NOMO-1 treated with dmso at 0.1 percent for 144 hours (cell line): Measurements from ENCODE around the gene YIPF3.
A peak's percentile ranks its signal among the peaks of the same experiment; 100 is the strongest.
"Not testable (repeated sequence)": the region's sequence is repeated elsewhere in the genome, so short reads cannot be mapped to it uniquely, and the experiment has no call there.

Experiments used
- DNase-seq: peaks from one replicate; lab custom pipeline; 2025; ENCODE audit not compliant: unreplicated experiment; lab: John Stamatoyannopoulos, UW

The YIPF3 gene

DNA sequence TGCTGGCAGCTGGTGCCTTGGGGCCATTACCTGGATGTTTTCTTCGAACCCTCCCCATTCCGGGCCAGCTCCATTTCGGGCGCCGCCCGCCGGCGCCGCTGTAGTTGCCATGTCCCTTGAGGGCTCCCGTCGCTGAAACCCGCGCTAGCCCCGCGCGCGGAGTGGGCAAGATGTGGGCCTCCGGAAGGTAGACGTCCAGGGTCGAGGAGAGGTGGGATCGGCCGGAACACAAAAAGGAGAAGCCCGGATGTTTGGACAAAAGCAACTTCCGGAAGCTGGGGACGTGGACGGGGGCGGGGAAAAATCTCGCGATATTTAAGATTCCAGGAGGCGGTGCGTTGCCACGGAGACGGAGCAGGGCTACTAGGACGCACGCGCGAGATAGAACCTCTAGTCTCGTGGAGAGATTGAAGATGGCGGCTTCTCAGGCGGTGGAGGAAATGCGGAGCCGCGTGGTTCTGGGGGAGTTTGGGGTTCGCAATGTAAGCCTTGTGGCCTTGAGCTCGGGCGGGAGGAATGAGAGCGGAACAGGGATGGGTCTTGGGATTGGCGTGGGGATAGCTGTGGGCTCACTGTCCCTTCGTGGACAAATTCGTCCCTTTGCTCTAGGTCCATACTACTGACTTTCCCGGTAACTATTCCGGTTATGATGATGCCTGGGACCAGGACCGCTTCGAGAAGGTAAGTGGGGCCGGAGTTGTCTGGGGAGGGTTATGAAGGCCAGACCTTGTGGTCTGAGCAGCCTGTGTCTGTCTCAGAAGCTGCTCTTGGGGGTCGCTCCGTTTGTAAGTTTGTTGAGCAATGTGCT is at the start of gene YIPF3, which contains the start of gene POLR1C:
TSS of gene YIPF3 (minus strand) at position 230 of the 808 bp plus-strand sequence. CDS start at position 111, 119 bp downstream.
TSS of gene POLR1C (plus strand) at position 393 of the 808 bp plus-strand sequence. CDS start at position 414, 21 bp downstream.
- DNase-seq = peak; percentile 98

DNA sequence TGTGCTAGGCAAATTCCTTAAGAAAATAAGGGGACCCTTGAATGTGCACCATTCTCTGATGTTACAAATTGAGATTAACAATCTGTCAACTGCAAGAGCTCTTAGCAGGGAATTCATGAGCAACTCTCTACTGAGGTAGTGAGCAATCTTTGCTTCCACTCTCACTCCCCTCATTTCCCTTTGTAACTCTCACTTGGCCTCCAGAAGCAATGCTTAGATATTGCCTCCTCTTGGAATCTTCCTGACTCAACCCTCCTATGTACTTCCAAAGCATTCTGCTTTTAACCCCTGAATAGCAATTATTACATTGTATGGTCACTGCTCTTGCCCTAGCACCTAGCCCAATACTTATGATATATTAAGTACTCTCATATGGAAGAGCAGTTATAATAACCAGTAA is 42.6 kb upstream of the YIPF3 start:
- DNase-seq = no peak

DNA sequence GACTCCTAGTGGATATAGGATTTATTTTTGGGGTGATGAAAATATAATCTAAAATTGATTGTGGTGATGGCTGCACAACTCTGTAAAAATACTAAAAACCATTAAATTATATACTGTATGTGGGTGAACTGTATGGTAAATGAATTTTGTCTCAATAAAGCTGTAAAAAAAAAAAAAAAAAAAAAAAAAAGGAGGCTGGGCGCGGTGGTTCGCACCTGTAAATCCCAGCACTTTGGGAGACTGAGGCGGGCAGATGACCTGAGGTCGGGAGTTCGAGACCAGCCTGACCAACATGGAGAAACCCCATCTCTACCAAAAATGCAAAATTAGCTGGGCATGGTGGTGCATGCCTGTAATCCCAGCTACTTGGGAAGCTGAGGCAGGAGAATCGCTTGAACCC is 40.9 kb upstream of the YIPF3 start:
- not testable (repeated sequence) for DNase-seq

DNA sequence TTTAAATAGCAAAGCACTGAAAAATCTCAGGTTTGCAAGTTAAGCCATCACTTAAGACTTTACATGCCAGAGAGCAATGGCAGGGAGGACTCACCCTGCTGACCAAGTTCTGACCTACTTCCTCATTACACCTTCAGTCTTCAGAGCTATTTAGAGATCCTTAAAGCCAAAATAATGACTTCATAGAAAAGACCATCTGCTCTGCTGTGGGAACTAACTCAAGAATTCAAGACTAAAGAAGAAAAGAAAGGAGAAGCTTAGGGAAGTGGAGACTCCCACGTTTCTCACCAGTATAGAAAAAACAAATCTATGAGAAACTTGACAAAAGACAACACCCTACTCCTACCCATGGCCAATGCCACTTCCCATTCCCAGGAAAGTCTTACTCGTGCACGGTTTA is 30.5 kb upstream of the YIPF3 start:
- no peak for DNase-seq

DNA sequence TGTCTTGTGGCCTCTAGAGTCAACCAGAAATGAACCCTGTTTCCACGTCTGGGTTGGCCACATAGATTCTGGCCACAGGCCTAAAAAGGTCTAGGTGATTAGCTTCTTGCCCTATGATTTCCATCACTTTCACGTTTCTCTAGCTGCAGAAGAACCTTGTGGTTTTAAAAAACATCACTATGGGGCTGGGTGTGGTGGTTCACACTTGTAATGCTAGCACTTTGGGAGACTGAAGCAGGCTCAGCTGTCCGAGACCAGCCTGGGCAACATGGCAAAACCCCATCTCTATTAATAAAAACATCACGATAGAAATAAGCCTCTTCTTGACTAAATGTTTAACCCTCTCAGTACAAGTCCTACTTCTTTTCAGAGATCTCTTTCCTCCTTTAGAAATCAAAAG is 27.7 kb upstream of the YIPF3 start:
- no peak for DNase-seq

DNA sequence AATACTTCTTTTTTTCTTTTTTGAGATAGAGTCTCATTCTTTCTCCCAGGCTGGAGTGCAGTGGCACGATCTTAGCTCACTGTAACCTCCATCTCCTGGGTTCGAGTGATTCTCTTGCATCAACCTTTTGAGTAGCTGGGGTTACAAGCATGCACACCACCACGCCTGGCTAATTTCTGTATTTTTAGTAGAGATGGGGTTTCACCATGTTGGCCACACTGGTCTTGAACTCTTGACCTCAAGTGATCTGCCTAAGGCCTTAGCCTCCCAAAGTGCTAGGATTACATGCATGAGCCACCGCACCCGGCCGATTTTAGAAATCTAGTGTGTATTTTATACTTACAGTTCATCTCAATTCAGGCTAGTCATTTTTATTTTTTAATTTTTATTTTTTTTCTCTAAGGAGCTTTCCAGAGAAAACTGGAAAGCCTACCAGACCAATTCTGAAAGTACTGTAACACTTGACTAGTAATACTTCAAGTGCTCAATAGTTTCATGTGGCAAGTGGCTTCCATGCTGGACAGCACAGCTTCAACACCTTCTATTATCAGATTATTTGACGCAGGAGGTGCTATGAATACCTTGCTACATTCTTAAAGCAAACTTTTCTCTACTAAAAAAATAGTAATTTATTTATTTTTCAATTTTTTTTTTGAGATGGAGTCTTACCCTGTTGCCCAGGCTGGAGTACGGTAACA is 25.2 kb upstream of the YIPF3 start:
- DNase-seq = no peak

DNA sequence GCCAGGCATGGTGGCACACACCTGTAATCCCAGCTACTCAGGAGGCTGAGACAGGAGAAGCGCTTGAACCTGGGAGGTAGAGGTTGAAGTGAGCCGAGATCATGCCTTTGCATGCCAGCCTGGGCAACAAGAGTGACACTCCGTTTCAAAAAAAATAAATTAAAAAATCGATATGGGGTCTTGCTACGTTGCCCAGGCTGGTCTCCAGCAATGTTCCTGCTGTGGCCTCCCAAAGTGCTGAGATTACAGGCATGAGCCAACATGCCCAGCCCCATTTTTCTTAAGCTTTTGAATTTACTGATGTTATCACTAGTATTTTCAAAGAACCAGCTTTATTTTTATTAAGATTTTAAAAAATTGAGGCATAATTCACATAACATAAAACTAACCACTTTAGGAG is 23.8 kb upstream of the YIPF3 start:
- no peak for DNase-seq

DNA sequence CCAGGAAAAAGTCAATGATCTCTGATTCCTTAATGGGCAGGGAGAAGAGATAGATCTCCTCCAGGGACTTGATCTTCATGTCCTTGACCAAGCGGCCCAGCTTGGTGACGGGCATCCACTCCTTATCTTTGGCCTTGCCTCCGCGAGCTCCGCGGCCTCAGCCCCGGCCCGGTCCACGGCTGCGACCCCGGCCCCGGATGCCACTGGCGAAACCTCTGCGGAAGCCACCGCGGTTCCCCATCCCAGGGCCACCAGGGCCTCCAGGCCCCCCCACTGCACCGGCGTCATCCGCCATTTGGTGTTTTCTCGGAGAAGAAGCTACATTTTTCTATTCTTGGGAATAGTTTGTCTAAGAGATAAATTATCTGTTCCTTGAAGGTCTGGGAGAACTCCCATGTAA is 22.7 kb upstream of the YIPF3 start:
- not testable (repeated sequence) for DNase-seq

DNA sequence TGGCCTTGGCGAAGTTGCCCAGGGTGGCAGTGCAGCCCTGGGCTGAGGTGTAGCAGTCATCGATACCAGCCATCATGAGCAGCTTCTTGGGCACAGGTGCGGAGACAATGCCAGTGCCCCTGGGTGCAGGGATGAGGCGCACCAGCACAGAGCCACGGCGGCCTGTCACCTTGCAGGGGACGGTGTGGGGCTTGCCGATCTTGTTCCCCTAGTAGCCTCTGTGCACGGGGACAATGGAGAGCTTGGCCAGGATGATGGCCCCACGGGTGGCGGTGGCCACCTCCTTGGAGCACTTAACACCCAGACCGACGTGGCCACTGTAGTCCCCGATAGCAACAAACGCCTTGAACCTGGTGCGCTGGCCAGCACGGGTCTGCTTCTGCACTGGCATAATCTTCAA is 22.3 kb upstream of the YIPF3 start:
- not testable (repeated sequence) for DNase-seq

DNA sequence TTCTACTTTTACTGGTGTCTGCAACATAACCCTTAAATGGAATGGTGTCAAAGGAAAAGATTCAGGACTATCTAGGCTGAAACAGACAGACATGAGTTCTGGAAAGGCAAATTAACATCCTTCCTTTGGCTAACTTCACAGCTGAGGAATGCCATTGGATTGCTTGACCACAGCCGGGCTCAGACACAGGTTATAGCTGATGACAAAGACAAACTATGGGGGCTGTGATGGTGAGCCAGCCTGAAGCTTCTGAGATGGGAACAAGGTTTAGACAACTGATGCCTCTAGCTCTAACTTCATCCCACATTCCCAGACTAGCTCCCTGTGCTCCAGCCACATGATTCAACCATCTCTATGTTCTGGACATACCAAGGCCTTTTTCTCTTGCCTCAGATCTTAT is 15.5 kb upstream of the YIPF3 start:
- no peak for DNase-seq

DNA sequence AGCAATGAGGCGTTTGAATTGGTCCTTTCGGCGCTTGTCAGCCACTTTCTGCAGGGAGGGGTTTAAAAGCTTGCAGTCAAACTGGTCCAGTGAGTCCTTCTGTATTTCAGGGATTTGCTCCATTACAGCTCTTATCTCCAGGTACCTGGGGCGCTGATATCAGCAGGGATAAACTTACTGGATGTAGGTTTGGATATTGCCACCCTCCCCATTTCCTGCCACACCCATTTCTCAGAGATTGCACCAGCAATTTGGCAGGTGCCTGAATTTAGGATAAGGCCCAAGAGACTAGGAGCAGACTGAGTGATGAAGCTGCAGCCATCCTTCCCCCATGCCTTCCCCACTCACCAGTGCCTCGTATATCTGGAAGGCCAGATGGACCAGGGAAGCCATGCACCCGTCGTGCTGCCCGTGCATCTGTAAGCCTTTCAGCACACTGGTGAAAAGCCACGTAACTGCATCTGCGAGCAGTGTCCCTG is 7.8 kb upstream of the YIPF3 start:
- DNase-seq = no peak

DNA sequence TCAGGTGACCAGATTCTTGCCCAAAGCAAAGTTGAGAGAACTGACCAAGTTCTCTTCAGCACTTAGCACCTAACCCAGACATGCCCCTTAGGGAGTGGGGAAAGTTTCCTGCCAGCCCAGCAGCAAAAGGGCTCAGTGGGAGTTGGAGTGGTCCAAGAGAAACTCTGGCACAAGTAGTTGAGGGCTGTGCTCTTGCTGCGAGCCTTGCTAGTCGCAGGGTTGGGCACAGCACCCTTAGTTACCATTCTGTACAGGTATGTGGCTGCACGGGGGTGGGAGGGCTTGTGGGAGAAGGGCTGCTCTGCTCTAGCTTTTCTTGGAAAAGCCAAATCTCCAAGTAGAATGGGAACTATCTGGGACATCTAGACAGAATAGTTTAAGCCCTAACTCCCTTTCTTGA is 6.6 kb upstream of the YIPF3 start:
- no peak for DNase-seq

DNA sequence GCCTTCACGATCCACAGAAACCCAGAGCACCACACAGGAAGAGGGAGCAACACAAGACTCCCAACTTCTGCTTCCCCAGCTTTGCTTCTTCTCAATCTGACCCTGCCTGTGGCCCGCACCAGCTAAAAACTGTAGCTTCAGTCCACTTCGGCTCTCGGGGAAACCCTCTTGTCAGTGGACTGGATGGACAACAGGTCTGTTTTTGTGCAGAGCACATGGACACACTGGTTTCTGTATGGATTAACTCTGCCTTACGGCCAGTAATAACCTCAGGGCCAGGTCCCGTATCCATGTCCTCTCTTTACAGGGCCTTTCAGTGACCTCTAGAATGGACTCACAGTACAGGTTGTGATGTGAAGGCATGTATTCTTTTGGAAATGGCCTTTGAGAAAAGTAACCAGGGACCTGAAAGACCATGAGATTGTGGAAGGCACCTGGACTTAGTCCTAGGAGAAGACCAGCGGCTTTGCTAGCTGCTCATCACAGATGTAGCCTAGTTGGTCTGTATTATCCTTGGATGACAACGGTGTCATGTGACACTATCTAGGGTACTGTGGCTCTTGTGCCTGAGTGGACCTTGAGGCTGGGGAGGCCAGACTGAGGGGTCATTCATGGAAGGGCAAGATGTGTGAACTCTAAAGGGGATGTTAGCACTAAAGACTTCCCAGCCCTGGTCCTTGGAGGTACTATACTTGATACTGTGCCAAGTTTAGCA is 6.0 kb upstream of the YIPF3 start:
- no peak for DNase-seq

DNA sequence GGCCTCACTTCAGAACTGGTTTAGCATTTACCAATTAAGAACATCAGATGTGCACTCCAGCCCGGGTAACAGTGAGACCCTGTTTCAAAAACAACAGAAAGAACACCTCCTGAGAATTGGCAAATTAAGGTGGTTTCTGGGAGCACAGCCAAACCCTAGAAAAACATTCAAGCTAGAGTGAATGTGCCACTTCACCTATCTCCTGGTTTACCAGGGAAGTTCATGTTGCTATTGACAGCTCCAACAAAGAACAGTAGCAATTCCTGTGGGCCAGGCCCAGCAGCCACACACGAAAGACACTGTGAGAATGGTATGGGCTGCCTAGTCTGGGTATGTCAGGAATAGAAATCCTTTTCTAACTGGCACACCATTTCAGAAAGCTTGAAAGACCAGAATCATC is 5.1 kb upstream of the YIPF3 start:
- DNase-seq = no peak

DNA sequence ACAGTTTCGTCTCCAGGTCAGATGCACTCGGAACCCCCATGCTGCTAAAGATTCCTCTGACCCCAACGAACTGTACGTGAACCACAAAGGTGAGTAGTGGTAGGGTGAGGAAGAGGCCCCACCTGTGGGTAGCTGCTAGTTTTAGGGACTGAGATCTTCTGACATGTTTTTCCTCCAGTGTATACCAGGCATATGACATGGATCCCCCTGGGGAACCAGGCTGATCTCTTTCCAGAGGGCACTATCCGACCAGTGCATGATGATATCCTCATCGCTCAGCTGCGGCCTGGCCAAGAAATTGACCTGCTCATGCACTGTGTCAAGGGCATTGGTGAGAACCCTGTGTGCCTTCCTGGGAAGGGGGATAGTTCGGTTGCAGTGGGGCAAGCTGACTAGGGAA is 3.4 kb upstream of the YIPF3 start:
- no peak for DNase-seq

DNA sequence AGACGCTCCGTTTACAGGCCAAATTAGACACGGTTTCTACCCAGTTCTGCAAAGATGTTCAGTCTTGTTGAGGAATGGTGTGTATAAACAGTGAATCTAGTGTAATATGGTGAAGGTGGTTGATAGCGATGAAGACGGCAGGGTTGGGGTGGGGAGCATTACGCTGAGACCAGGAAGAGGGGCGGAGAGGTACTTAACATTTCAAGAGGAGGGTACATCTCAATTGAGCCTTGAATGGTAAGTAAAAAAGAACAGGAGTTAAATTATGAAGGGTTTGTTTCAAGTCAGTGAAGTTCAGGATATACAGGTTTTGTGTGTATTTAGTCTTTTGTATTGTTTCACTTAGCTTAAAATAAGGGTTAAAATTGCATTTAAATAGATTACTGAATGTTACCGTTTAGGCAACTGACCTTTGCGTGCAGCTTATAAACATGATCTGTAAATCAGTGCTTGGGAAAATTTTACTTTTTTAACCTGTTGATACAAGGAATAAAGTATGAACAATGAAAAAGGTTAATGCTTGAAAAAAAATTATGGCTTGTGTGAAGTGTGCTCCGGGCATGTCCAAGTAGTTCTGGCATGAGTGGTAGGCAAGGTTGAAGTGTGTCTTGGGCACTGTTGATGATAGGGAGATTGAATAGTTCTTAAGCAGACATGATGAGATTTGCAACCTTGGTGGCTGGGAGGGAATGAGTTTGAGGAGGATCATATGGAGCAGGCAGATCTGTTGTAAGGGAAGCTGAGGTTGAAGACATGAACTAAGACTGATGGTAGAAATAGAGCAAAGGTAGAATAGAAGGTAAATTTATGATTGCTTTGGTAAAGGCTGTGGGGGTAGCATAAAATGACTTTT is 1.0 kb upstream of the YIPF3 start:
- no peak for DNase-seq

DNA sequence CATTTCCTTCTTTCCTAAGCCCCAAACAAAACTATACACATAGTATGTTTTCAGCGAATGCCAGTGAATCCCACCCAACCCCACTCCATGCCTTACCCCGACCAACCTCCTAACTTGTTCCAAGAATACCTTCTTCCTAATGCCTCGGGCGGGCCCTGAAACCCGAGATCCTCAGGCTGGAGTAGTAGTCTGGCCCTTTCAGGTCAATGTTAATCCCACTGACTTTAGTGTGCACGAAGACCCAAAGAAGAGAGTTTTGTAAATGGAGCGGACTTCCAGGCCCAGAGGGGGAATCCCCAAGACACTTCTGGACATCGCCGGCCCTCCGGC is 394 bp downstream of the YIPF3 start:
- no peak for DNase-seq

DNA sequence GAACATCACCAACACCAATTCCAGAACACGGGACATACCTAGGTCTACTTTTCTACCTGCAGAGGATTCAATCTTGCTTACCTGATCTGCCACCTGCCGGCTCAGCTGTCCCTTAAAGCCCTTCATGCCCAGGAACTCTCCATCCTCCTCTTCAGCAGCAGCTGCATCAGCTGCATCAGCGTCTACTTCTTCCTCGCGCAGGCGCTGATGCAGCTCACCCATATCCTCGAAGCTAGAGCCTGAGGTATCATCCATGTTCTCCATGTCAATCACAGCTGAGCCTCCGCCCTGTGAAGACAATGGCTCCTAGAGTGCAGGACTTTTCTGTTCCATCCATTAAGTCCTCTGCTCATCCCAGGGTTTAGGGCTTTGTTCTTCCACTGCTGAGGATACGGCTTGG is 918 bp downstream of the YIPF3 start:
- DNase-seq = no peak

DNA sequence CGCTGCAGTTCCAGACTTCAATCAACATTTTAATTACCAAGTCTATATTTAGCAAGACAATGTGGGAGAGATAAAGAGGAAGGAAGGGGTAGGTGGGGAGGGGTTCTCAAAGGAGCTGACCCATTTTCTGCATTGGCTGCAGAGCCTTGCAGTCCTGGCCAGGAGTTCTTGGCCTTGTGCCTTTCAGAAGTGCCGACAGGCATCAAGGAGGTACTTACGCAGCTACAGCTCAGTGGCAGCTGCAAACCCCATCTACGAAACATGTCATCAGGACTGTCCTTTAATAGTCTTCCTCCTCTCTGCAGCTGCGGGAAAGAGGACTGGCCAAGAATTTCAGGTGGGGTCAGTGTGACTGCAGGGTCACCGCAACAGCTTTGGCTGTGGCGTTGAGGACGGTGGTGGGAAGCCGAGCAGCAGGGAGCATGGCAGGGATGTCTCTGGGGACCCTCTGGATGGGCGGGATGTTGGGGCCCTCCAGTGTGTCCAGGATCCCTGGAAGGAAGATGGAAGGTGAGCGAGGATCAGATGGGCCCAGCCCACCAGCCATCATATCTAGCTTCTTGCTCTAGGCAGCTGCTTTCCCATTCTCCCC is 4.8 kb downstream of the YIPF3 start:
- no peak for DNase-seq

DNA sequence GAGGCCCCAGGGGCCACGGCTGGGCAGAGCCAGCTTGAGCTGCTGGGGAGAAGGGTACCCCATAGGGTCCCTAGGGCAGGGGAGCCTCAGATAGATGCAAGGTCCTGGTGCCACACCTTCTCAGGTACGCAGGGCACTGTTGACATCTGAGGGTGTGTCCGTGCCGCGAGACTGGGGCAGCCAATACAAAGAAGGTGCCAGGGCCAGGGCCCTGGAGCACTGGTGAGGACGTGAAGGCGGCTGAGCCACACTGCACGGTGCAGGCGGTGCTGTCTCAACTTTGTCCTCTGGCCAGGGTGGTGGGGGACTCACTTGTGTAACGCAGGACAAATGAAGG is 5.9 kb downstream of the YIPF3 start:
- DNase-seq = no peak
